H1 (cell line): Measurements from ENCODE around the gene RGS16. TPM values are rescaled to one million over a fixed set of nuclear protein-coding genes. Genes with fewer than 3 reads are reported as not detected.

ENCODE experiments used
- ASH2L ChIP-seq: fragments of 200-600, 300-600 bp; sonication (generic); IDR thresholded peaks from one replicate; pipeline ENCODE4 v1.7.1; 2017; ENCODE audit warnings: low read length
- CEBPB ChIP-seq: IDR thresholded peaks from 2 replicates; pipeline ENCODE4 v1.6.1; 2012; ENCODE audit warnings: low read depth, low read length
- CREB1 ChIP-seq: IDR thresholded peaks from 2 replicates; pipeline ENCODE4 v1.6.1; 2012; ENCODE audit warnings: inconsistent platforms
- EGR1 ChIP-seq: IDR thresholded peaks from 2 replicates; pipeline ENCODE4 v1.6.1; 2011; ENCODE audit warnings: low read depth, low read length, borderline replicate concordance
- EP300 ChIP-seq, 2 experiments: IDR thresholded peaks; 1 replicate in 1 of 2; 2 replicates in 1 of 2; pipeline ENCODE4 v1.6.1; 2011 to 2012; ENCODE audit warnings: low read depth in 2 of 2, low read length in 2 of 2, mild to moderate bottlenecking in 2 of 2, borderline replicate concordance in 1 of 2, inconsistent platforms in 1 of 2, moderate library complexity in 1 of 2
- HDAC6 ChIP-seq: IDR thresholded peaks from one replicate; pipeline ENCODE4 v1.7.1; 2012; ENCODE audit warnings: low read depth, mild to moderate bottlenecking, inconsistent platforms, low read length, moderate library complexity
- MAFK ChIP-seq: IDR thresholded peaks from 2 replicates; pipeline ENCODE4 v1.6.1; 2012; ENCODE audit warnings: low read depth, mild to moderate bottlenecking, improper control_type of control experiment, low read length
- RAD21 ChIP-seq, 2 experiments: IDR thresholded peaks in 1 of 2; conservative IDR thresholded peaks in 1 of 2; 2 replicates each; pipeline ENCODE4 v1.6.1; 2011; ENCODE audit warnings: low read depth in 2 of 2, low read length in 2 of 2, improper control_type of control experiment in 1 of 2, inconsistent platforms in 1 of 2, mild to moderate bottlenecking in 1 of 2, moderate library complexity in 1 of 2
- RNF2 ChIP-seq: fragments of 200-900, 300-1000 bp; sonication (generic); IDR thresholded peaks from 2 replicates; pipeline ENCODE4 v1.7.1; 2016; ENCODE audit warnings: borderline replicate concordance, low read depth, mild to moderate bottlenecking, antibody characterized with exemption, low read length; ENCODE audit not compliant: poor library complexity, severe bottlenecking; ENCODE audit errors: missing control alignments
- SIN3A ChIP-seq, 2 experiments: IDR thresholded peaks in 1 of 2; conservative IDR thresholded peaks in 1 of 2; 2 replicates each; pipeline ENCODE4 v1.6.1; 2011 to 2012; ENCODE audit warnings: low read length in 2 of 2, improper control_type of control experiment in 1 of 2, low read depth in 1 of 2, mild to moderate bottlenecking in 1 of 2
- TCF12 ChIP-seq: IDR thresholded peaks from 2 replicates; pipeline ENCODE4 v1.6.1; 2011; ENCODE audit warnings: low read depth, mild to moderate bottlenecking, low read length
- polyA plus RNA-seq, 7 experiments: library from polyadenylated mRNA; depleted of rRNA in 3 of 7; stranded (reverse) in 5 of 7; unstranded in 2 of 7; fragments of >200 nt in 5 of 7; fragments of 200-250 nt in 2 of 7; gene quantifications; 1 replicate in 5 of 7; 2 replicates in 1 of 7; 4 replicates in 1 of 7; pipeline versions ENCODE4 v1.2.1 to v1.2.3, GENCODE V29; 2011 to 2013; ENCODE audit warnings: missing spikeins in 2 of 7, mixed read lengths in 2 of 7
- total RNA-seq: library from RNA; stranded (reverse); fragmentation: NEBNext Ultra II Directional; extraction: Animal tissue kit (Norgen Biotek cat#: 25700); gene quantifications from 2 replicates; pipeline ENCODE4 v1.2.1, GENCODE V29; 2021
- TF ChIP-seq, protein P1 (sequence below): IDR thresholded peaks from 2 replicates; pipeline ENCODE4 v1.6.1; 2012; ENCODE audit warnings: inconsistent platforms

Gene RGS16
- total and polyA plus RNA-seq, 2 of the 8 experiments (the other 6 are each of a cell fraction or from before 2014, with no cell fraction given) = 5.7 to 9.8 TPM

DNA sequence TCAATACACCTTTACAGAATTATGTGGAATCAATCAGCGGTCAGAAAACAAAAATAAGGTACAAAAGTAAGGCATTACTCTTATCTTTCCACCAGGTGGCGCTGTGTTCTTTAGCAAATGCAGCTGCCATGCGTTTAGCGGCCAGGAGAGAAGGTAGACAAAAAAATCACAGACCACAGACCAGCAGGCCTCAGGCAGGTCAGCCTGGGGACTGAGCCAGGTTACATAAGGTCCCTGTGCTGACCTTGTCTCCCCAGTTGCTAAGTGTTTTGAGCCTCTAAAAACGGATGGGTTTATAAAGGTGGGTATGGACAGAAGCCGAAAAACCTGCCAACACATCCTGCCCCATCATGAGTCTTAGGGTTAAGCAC lies 2.8 kb downstream of the RGS16 start (continued):
- no peak for TF ChIP-seq EP300 (IDR thresholded peaks at IDR 0.05; ENCODE audit: borderline replicate concordance in 1 of 2, low read depth in 2 of 2, low read length in 2 of 2)
- TF ChIP-seq, protein P1, sequence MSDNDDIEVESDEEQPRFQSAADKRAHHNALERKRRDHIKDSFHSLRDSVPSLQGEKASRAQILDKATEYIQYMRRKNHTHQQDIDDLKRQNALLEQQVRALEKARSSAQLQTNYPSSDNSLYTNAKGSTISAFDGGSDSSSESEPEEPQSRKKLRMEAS = peak; percentile 85
- no peak for TF ChIP-seq CEBPB
- TF ChIP-seq TCF12 = no peak
- TF ChIP-seq ASH2L = no peak
- TF ChIP-seq MAFK = no peak
- TF ChIP-seq CREB1 = no peak
- no peak for TF ChIP-seq HDAC6
- TF ChIP-seq SIN3A (conservative IDR thresholded peaks at IDR 0.05 in 1 of 2, IDR thresholded peaks at IDR 0.05 in 1 of 2; ENCODE audit: low read depth in 1 of 2, low read length in 2 of 2) = no peak
- TF ChIP-seq RNF2 = no peak
- no peak for TF ChIP-seq EGR1
- peak; percentile 97 to 99 for TF ChIP-seq RAD21 (IDR thresholded peaks at IDR 0.05 in 1 of 2, conservative IDR thresholded peaks at IDR 0.05 in 1 of 2; ENCODE audit: low read depth in 2 of 2, low read length in 2 of 2)
